Activated CD4-positive, alpha-beta T cell treated with anti-CD3 and anti-CD28 coated beads, Interleukin-2, Interleukin-6, amounts not matched to agents 100 ng/mL and 50 ng/mL, durations not matched to agents 16 hours and 8 hours (primary cell): Measurements from ENCODE around the gene AP5Z1.

Experiments
- DNase-seq: peaks from one replicate; pipeline ENCODE4 v3.0.0-alpha.2; 2020

AP5Z1 gene

GRCh38 chr7:4805110-4805983, 29.9 kb downstream of the AP5Z1 start:
- no peak for DNase-seq

- no peak for DNase-seq
Measured at GRCh38 chr7:4805984-4806300, 30.5 kb downstream of the AP5Z1 start.

- no peak for DNase-seq
Measured at GRCh38 chr7:4806983-4807597, 31.7 kb downstream of the AP5Z1 start.

- DNase-seq, result no peak
Measured at GRCh38 chr7:4807598-4808016, 32.2 kb downstream of the AP5Z1 start.

GRCh38 chr7:4808026-4808425, 32.6 kb downstream of the AP5Z1 start:
- no peak for DNase-seq

- DNase-seq, result no peak
Measured at GRCh38 chr7:4808565-4808964, 33.1 kb downstream of the AP5Z1 start.

GRCh38 chr7:4809091-4809591, 33.7 kb downstream of the AP5Z1 start:
- no peak for DNase-seq

GRCh38 chr7:4809666-4810065, 34.2 kb downstream of the AP5Z1 start:
- no peak for DNase-seq

GRCh38 chr7:4814433-4814832, 39.0 kb downstream of the AP5Z1 start:
- DNase-seq, result no peak

GRCh38 chr7:4815121-4815520, 39.7 kb downstream of the AP5Z1 start:
- DNase-seq, result no peak

- DNase-seq, result no peak
Measured at GRCh38 chr7:4815609-4816418, 40.4 kb downstream of the AP5Z1 start.

- DNase-seq, result no peak
Measured at GRCh38 chr7:4816419-4817080, 41.1 kb downstream of the AP5Z1 start.

- no peak for DNase-seq
Measured at GRCh38 chr7:4817178-4817901, 41.9 kb downstream of the AP5Z1 start.

- DNase-seq, result no peak
Measured at GRCh38 chr7:4818000-4818794, 42.8 kb downstream of the AP5Z1 start.

- DNase-seq, result no peak
Measured at GRCh38 chr7:4819560-4820404, 44.4 kb downstream of the AP5Z1 start.

GRCh38 chr7:4820405-4820966, 45.1 kb downstream of the AP5Z1 start:
- DNase-seq, result no peak

- no peak for DNase-seq
Measured at GRCh38 chr7:4820967-4821471, 45.6 kb downstream of the AP5Z1 start.

- DNase-seq, result no peak
Measured at GRCh38 chr7:4822677-4823076, 47.3 kb downstream of the AP5Z1 start.

GRCh38 chr7:4823441-4824119, 48.2 kb downstream of the AP5Z1 start:
- DNase-seq, result no peak
